ENCODE measurements around the gene GABARAP.

GABARAP gene

DNA sequence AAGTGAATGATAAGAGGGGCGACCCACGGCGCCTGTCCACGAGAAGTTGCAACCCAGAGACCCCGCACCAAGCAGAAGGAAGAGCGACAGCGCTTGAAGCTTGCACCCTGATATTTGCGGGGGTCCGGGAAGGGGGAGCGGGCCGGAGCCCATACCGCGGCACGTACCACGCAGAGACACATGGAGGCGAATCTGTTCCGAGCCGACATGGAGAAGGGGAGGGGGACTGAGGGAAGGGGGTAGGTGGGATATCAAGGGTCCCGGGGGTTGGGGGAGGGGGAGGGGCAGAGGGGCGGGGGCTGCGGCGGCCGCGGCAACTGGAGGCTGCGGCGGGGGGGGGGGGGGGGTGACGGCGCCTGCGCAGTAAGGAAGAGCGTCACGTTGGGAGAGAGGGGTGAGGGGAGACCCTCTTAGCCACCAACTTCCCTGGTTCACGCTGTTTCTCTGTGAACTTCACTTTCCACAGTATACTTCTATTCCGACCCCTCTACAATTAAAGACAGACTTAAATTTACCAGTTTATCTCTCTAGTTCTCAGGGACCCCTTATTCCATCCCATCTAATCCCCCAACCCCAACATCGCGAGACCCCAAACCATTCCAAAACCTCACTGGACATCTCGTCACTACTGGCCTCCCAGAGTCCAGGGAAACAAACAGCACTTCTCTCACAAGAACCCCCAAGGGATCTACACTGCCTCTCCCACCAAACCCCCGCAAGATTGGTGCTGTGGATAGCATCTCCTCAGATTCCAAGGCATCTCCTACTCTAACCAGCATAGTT, 30.6 kb downstream of the GABARAP start:
- Mint-ChIP-seq H3K27ac (peak overlapping the region; percentile 72), H3K4me3 (peak overlapping the region; percentile 83), H3K27me3 (ENCODE audit: low read depth, poor library complexity) (no peaks in the 10 kb centered on the region), H3K4me1 (peaks cover 90% of the 10 kb centered on the region), H3K9me3 (no peaks in the 10 kb centered on the region), H3K36me3 (ENCODE audit: low read depth) (peaks cover 6% of the 10 kb centered on the region)
- TF ChIP-seq, protein P1, sequence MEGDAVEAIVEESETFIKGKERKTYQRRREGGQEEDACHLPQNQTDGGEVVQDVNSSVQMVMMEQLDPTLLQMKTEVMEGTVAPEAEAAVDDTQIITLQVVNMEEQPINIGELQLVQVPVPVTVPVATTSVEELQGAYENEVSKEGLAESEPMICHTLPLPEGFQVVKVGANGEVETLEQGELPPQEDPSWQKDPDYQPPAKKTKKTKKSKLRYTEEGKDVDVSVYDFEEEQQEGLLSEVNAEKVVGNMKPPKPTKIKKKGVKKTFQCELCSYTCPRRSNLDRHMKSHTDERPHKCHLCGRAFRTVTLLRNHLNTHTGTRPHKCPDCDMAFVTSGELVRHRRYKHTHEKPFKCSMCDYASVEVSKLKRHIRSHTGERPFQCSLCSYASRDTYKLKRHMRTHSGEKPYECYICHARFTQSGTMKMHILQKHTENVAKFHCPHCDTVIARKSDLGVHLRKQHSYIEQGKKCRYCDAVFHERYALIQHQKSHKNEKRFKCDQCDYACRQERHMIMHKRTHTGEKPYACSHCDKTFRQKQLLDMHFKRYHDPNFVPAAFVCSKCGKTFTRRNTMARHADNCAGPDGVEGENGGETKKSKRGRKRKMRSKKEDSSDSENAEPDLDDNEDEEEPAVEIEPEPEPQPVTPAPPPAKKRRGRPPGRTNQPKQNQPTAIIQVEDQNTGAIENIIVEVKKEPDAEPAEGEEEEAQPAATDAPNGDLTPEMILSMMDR (IDR thresholded peaks at IDR 0.05): no peak
- DNase-seq: no peak

GRCh38 chr17:7208754-7209460, 33.3 kb downstream of the GABARAP start:
- DNase-seq: no peak
- H3K36me3 Mint-ChIP-seq (ENCODE audit: low read depth): peaks cover 8% of the 10 kb centered on the region
- peak overlapping the region; percentile 79 for H3K4me3 Mint-ChIP-seq
- no peaks in the 10 kb centered on the region for H3K27me3 Mint-ChIP-seq (ENCODE audit: low read depth, poor library complexity)
- TF ChIP-seq, protein P1 (IDR thresholded peaks at IDR 0.05): no peak
- peak overlapping the region; percentile 89 for H3K27ac Mint-ChIP-seq
- H3K4me1 Mint-ChIP-seq: peaks cover 92% of the 10 kb centered on the region
- H3K9me3 Mint-ChIP-seq: no peaks in the 10 kb centered on the region

DNA sequence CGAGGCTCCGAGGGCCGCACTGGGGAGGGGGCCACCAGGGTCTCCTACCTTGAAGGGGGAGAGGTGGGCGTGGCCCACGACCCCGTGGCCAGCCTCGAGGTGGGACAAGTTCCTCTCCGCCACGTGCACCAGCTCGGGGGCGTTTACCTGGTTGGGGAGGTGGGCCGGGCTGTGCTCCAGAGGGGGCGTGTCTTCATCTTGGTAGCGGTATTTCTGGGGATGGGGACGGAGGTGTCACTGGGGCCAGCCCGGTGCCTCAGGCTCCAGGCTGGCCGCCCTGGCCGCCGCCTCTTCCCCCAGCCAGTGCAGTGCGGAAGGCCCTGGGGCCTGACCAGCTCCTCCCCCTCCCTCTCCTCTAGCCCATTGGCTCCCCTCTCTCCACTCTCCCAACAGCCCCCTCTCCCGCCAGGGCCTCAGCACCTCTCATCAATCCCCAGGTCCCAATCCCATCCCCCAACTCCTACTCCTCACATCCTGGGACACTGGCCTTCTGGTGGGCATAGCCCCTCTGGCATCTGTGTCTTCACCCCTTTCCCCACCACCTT, 34.1 kb downstream of the GABARAP start:
- peak; percentile 57 for DNase-seq
- H3K27ac Mint-ChIP-seq: peak overlapping the region; percentile 89
- no peaks in the 10 kb centered on the region for H3K27me3 Mint-ChIP-seq (ENCODE audit: low read depth, poor library complexity)
- H3K36me3 Mint-ChIP-seq (ENCODE audit: low read depth): peaks cover 10% of the 10 kb centered on the region
- TF ChIP-seq, protein P1 (IDR thresholded peaks at IDR 0.05): no peak
- H3K4me1 Mint-ChIP-seq: peaks cover 87% of the 10 kb centered on the region
- H3K4me3 Mint-ChIP-seq: peak overlapping the region; percentile 79
- no peaks in the 10 kb centered on the region for H3K9me3 Mint-ChIP-seq

GRCh38 chr17:7207120-7208001, 34.9 kb downstream of the GABARAP start:
- Mint-ChIP-seq H3K4me3 (peak overlapping the region; percentile 79), H3K4me1 (peaks cover 83% of the 10 kb centered on the region), H3K27me3 (ENCODE audit: low read depth, poor library complexity) (no peaks in the 10 kb centered on the region), H3K27ac (peak overlapping the region; percentile 97), H3K36me3 (ENCODE audit: low read depth) (peaks cover 18% of the 10 kb centered on the region), H3K9me3 (no peaks in the 10 kb centered on the region)
- TF ChIP-seq, protein P1 (IDR thresholded peaks at IDR 0.05): no peak
- DNase-seq: no peak

- TF ChIP-seq, protein P1 (IDR thresholded peaks at IDR 0.05): no peak
- DNase-seq: no peak
- Mint-ChIP-seq H3K4me3 (peak overlapping the region; percentile 79), H3K36me3 (ENCODE audit: low read depth) (peaks cover 32% of the 10 kb centered on the region), H3K9me3 (no peaks in the 10 kb centered on the region), H3K27ac (peak overlapping the region; percentile 88), H3K27me3 (ENCODE audit: low read depth, poor library complexity) (no peaks in the 10 kb centered on the region), H3K4me1 (peaks cover 65% of the 10 kb centered on the region)
Measured at GRCh38 chr17:7205561-7205960, 36.7 kb downstream of the GABARAP start.

Data from nephron progenitor cell (in vitro differentiated cells).